ENCODE measurements around the gene SUCO.

DNA sequence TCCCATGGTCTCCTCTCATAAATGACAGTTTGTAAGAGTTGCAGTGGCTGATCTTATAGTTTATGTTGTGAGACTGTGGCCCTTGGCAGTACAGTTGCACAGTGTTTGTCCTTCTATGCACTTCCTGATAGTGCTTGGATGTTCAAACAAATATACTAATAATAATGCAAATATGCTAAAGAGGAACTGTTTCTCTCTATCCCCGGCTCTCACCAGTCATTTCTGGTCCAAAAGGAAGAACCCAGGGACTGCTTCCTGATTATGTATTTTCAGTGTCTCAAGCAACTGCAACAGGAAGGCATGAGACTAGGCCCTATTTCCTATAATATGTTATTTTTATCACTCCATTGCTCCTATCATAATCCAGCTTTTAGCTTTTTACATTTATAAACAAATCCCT, 17.0 kb upstream of the SUCO start:
- TF ChIP-seq, protein P1, sequence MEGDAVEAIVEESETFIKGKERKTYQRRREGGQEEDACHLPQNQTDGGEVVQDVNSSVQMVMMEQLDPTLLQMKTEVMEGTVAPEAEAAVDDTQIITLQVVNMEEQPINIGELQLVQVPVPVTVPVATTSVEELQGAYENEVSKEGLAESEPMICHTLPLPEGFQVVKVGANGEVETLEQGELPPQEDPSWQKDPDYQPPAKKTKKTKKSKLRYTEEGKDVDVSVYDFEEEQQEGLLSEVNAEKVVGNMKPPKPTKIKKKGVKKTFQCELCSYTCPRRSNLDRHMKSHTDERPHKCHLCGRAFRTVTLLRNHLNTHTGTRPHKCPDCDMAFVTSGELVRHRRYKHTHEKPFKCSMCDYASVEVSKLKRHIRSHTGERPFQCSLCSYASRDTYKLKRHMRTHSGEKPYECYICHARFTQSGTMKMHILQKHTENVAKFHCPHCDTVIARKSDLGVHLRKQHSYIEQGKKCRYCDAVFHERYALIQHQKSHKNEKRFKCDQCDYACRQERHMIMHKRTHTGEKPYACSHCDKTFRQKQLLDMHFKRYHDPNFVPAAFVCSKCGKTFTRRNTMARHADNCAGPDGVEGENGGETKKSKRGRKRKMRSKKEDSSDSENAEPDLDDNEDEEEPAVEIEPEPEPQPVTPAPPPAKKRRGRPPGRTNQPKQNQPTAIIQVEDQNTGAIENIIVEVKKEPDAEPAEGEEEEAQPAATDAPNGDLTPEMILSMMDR (IDR thresholded peaks at IDR 0.05), result no peak
- no peak for TF ChIP-seq POLR2A (IDR thresholded peaks at IDR 0.05)
